ENCODE measurements around the gene ITPK1.

The ITPK1 gene

DNA sequence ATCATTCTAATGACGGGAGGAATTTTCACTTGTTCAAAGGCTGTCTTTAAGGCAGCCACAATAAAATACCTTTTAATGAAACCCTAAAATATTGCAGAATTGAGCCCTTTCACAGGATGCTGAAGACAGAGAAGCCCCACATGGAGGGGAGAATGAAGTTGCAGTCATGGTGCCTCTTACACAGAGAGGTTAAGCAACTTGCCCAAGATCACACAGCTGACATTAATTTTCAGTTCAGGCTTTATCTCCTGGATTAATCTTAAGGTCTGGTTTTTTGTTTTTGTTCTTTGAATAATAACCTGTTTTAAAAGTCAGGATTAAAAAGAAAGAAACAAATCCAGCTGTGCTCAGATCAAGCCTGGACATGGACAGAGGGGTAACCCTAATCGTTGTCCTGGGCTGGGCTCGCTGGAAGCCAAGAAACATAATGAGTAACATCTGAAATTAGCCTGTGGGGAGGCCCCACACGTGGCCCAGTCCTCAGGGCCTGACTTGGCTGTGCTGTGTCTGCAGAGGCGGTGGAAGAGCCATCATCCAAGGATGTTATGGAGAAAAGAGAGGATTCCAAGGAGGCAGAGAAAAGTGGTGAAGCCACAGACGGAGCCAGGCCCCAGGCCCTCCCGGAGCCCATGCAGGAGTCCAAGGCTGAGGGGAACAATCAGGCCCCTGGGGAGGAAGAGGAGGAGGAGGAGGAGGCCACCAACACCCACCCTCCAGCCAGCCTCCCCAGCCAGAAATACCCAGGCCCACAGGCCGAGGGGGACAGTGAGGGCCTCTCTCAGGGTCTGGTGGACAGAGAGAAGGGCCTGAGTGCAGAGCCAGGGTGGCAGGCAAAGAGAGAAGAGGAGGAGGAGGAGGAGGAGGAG lies 184.8 kb downstream of the ITPK1 start:
- DNase-seq: no peak

- DNase-seq: no peak
Observed at GRCh38 chr14:92929689-92930608, 185.8 kb downstream of the ITPK1 start.

- no peak for DNase-seq
Observed at GRCh38 chr14:92928961-92929688, 186.6 kb downstream of the ITPK1 start.

DNA sequence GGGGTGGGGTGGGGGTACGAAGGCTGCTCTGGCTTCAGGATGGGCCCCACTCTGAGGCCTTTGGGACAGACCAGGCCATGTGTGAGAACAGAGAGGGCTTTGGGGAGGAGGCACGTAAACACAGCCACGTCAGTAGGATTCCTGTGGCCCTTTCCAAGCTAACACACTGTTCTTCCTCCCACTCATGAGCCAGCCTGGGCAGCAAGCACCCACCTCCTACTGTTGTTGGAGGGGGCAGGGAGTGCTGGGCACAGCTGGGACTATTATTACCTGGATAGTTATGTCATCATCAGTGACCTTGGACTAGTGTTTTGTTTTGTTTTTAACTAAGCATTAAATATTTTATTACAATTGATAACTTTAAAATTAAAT lies 187.5 kb downstream of the ITPK1 start:
- no peak for DNase-seq

DNA sequence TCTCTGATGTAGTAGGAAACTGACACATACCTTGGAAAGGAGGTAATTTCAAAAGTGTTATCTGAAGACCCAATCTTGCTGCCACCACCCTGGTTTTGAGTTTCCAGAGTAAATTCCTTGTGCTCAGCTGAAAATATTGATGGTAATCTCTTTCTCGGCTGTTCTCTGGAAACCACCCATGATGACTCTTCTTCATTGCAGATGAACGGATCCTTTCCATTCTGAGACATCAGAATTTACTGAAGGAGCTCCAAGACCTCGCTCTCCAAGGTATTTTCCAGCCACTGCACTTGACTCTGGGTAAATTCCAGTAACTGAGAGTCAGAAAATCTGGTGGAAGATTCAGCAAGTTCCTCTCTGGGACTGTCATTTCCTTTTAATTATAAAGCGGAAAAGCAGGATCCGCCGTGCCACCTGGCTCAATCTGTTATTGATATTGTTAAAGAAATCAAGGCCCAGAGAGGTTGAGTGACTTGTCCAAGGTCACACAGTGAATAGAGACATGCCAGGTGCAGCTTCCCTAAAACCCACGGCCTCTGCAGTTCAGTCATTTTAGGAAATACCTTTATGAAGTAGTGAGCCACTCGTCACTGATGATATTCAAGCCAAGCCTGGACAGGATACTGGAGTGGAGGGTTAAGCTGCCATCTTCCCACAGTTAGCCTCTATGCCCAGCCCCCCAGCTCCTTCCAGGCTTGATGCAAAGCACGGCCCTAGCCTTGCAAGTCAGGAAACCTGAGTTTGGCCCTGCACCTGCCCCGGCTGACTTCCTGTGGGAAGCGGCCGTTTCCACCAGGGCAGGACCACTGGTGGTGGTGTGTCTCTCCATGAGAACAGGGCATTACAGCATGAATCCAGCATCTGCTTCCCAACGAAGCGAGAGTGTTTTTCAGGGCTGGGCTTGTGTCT lies 188.1 kb downstream of the ITPK1 start:
- DNase-seq: no peak

- no peak for DNase-seq
Observed at GRCh38 chr14:92926931-92927330, 188.8 kb downstream of the ITPK1 start.

GRCh38 chr14:92926180-92926845 lies 189.4 kb downstream of the ITPK1 start:
- DNase-seq: no peak

- no peak for DNase-seq
Observed at GRCh38 chr14:92925446-92925845, 190.3 kb downstream of the ITPK1 start.

DNA sequence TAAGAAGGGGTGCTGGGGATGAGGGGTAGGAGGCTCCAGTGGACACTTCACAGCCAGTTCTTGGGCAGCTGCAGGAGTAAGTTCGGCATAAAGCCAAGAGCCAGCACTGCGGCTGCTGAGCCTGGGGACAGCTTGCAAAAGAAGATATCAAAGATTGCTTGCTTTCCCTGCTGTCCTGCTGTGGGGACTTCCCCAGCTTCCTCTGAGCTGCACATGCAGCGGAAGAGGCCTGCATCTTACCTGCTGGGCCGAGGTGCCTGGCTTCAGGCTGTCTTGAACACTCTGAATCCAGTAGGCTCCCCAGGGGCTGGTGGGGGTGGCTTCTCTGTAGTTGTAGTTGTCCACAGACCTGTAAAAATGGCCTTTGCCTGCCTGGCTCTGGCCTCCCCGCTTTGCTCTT lies 191.5 kb downstream of the ITPK1 start:
- no peak for DNase-seq

GRCh38 chr14:92923744-92924103 lies 192.0 kb downstream of the ITPK1 start:
- no peak for DNase-seq

DNA sequence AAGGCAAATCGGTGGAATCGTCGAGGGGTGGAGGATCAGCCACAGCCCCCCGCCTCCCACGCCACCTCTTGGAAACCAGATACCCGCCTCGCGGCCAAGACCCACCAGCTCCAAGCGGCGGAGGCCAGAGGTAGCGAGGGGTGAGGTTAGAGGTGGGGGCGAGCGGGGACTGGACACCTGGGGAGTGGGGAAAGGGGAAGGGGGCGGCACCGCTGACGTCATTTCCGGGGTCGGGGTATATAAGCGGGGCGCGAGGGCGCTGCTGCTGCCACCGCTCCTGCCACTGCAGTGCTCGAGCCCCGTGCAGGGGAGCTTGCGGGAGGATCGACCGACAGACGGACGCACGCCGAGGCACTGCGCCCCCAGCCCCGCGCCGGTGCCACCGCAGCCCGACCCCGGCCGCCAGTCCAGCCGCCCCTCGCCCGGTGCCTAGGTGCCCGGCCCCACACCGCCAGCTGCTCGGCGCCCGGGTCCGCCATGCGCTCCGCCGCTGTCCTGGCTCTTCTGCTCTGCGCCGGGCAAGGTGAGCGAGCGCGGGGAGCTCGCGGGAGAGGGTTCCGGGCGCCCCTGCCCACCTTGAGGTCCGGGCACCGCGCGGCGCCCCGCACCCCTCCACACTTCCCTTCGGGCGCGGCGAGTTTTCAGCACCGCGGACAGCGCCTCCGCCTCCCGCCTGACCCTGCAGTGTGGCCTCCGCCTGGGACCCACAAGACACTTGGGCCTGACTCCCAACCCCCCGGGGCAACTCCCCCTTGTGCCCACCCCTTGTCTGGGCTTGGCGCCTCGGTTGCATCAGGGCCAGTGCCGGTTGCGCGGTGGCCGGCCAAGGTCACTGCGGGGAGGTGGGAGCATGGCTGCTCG lies 192.6 kb downstream of the ITPK1 start, which contains the start of gene CHGA:
Gene CHGA, plus strand, starts transcription at position 268 of the 861 bp plus-strand sequence. Its CDS starts 210 bp downstream, at position 478.
- DNase-seq: peak; percentile 7 to 48

DNA sequence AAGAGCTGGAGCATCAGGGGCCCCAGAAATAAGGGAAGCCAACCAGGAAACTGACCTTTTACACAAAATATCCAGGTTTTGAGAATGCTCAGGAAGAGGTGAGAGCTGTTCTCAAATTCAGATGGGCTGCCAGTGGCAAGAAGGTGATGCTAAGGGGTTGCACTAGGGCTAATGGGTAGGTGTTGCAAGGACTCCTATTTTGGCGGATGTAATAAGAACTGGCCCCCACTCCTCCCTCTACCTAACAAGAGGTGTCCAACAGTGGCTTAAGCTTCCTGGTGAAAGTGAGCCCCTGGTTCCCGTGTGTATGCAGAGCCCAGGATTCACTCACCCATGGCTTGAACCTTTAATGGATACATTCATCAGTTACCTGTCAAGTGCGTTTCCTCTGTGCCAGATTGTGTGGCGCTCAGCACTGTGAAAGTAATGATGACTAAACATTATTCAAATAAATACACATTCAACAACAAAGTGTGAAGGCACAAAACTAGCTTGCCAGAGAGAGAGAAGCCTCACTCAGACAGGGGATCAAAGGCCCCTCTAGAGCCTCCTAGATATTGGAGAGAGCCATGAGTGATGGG lies 193.5 kb downstream of the ITPK1 start:
- DNase-seq: no peak

GRCh38 chr14:92920001-92920400 lies 195.7 kb downstream of the ITPK1 start:
- no peak for DNase-seq

- no peak for DNase-seq
Observed at GRCh38 chr14:92917956-92918355, 197.8 kb downstream of the ITPK1 start.

GRCh38 chr14:92917041-92917940 lies 198.4 kb downstream of the ITPK1 start:
- DNase-seq: no peak

DNA sequence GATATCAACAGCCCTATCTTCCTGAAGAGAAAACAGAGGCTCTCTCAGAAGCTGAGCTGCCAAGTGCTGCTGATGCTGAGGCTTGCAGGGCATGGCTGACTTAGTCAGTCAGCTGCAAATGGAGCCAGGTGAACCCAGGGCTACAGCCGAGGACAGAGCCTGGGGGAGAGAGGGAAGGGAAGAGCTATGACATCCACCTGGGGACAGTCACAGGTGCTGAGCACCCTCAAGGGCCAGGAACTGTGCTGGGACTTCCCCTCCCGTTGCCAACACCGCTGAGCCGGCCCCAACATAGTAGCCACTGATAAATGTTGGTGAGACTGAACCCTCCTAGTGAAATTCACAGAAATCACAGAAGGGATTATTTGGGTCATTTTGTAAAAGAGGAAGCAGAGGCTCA lies 199.5 kb downstream of the ITPK1 start:
- no peak for DNase-seq

GRCh38 chr14:92914087-92914656 lies 201.6 kb downstream of the ITPK1 start:
- peak in 1 of 2 experiments; percentile 22 for DNase-seq

DNA sequence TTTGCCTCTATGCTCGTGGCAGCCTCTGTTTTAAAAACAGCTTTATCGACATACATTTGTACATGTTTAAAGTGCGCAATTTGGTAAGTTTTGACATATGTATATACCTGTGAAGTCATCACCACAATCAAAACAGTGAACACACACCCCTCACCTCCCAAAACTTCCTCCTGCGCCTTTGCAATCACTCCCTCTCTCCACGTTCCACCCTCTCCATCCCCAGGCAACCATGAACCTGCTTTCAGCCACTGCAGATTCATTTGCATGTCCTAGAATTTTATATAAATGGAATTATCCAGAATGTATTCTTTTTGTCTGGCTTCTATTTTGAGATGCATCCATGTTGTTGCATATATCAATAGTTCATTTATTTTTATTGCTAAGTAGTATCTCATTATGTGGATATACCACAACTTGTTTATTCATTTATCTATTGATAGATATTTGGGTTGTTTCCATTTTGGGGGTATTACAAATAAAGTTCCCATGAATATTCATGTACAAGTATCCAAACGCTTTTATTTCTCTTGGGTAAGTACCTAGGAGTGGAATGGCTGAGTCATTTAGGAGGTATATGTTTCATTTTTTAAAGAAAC lies 208.3 kb downstream of the ITPK1 start:
- no peak for DNase-seq

Data from stimulated activated CD4-positive, alpha-beta T cell treated with anti-CD3 and anti-CD28 coated beads, Interleukin-4, amount 100 ng/mL, for 4 hours (primary cell).